ENCODE measurements around the gene NPAS1.

GRCh38 chr19:47035127-47036096 lies 15.8 kb downstream of the NPAS1 start:
- TF ChIP-seq CTCF (IDR thresholded peaks at IDR 0.05; ENCODE audit: low read depth, low read length, poor library complexity, severe bottlenecking) = peak; percentile 88
- no peak for TF ChIP-seq EZH2phosphoT487 (IDR thresholded peaks at IDR 0.05; ENCODE audit: borderline replicate concordance, low read length)

Data from DOHH2 (cell line).